Neural crest cell (in vitro differentiated cells): Measurements from ENCODE around the gene SLC35F1. TPM values are rescaled to one million over a fixed set of nuclear protein-coding genes. Genes with fewer than 3 reads are reported as not detected.
"Not testable (repeated sequence)": the region's sequence is repeated elsewhere in the genome, so short reads cannot be mapped to it uniquely, and the experiment has no call there.

Source experiments
- DNase-seq: peaks from one replicate; pipeline ENCODE4 v3.0.0; 2021; ENCODE audit warnings: low read depth, mixed read lengths, low spot score
- H3K27ac Mint-ChIP-seq: one replicate; pipeline ENCODE4 v1.8.0; 2021; ENCODE audit warnings: mild to moderate bottlenecking, mixed read lengths; ENCODE audit not compliant: unreplicated experiment
- H3K27me3 Mint-ChIP-seq: 2 replicates; pipeline ENCODE4 v1.8.0; 2021; ENCODE audit warnings: low read depth, mild to moderate bottlenecking, mixed read lengths
- H3K36me3 Mint-ChIP-seq: 2 replicates; pipeline ENCODE4 v1.8.0; 2021; ENCODE audit warnings: low read depth, mild to moderate bottlenecking, mixed read lengths
- H3K4me1 Mint-ChIP-seq: 2 replicates; pipeline ENCODE4 v1.8.0; 2021; ENCODE audit warnings: mixed read lengths
- H3K4me3 Mint-ChIP-seq: one replicate; pipeline ENCODE4 v1.8.0; 2021; ENCODE audit warnings: mild to moderate bottlenecking, mixed read lengths
- H3K9me3 Mint-ChIP-seq: 2 replicates; pipeline ENCODE4 v1.8.0; 2021; ENCODE audit warnings: mixed read lengths
- long read RNA-seq: library from polyadenylated mRNA; unstranded; transcript quantifications from one replicate; pipeline ENCODE4 v2.0.0, GENCODE V29; 2020
- total RNA-seq: library from RNA; stranded (reverse); gene quantifications from 2 replicates; pipeline ENCODE4 v1.2.1, GENCODE V29; 2021
- TF ChIP-seq, protein P1 (sequence below): fragments of 200-600 bp; sonication (generic); conservative IDR thresholded peaks from 2 replicates; pipeline ENCODE4 v1.5.0; 2021; ENCODE audit warnings: antibody characterized with exemption, mild to moderate bottlenecking

Gene SLC35F1
- 41.4 and 43.1 TPM in 2 replicates for total RNA-seq
- long read RNA-seq, partial matches to known transcripts: 11 of 13 reads
- long read RNA-seq, other reads (novel, unspliced or antisense): 2 of 13 reads

- Mint-ChIP-seq H3K4me3 (peak within 1 kb of the TSS; percentile 96), H3K27ac (peak within 1 kb of the TSS; percentile 85), H3K36me3 (no peaks in the 10 kb centered on the region), H3K4me1 (peaks cover 27% of the 10 kb centered on the region), H3K27me3 (peaks cover 4% of the 10 kb centered on the region), H3K9me3 (no peaks in the 10 kb centered on the region)
- DNase-seq: peak; percentile 84
- TF ChIP-seq, protein P1, sequence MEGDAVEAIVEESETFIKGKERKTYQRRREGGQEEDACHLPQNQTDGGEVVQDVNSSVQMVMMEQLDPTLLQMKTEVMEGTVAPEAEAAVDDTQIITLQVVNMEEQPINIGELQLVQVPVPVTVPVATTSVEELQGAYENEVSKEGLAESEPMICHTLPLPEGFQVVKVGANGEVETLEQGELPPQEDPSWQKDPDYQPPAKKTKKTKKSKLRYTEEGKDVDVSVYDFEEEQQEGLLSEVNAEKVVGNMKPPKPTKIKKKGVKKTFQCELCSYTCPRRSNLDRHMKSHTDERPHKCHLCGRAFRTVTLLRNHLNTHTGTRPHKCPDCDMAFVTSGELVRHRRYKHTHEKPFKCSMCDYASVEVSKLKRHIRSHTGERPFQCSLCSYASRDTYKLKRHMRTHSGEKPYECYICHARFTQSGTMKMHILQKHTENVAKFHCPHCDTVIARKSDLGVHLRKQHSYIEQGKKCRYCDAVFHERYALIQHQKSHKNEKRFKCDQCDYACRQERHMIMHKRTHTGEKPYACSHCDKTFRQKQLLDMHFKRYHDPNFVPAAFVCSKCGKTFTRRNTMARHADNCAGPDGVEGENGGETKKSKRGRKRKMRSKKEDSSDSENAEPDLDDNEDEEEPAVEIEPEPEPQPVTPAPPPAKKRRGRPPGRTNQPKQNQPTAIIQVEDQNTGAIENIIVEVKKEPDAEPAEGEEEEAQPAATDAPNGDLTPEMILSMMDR: peak; percentile 76
Observed at GRCh38 chr6:117906958-117907600, at the start of gene SLC35F1. TSS of gene SLC35F1 (plus strand) at chr6:117907264.

DNA sequence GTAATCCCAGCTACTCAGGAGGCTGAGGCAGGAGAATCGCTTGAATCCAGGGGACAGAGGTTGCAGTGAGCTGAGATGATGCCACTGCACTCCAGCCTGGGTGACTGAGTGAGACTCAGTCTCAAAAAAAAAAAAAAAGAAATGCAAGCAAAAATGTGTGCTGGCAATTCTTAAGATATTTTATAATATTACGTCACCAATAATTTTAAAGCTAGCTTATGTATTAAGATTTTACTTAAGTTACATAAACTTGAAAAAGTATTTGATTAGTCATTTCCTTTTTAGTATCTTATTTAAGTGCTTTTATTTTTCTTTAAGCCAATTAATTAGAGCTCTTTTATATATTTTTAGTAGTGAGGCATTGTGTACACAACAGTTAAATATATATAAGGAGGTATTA is 48.5 kb upstream of the SLC35F1 start:
- not testable (repeated sequence) for H3K27ac Mint-ChIP-seq, H3K4me3 Mint-ChIP-seq, DNase-seq, H3K27me3 Mint-ChIP-seq
- Mint-ChIP-seq H3K9me3 (peaks cover 11% of the 10 kb centered on the region), H3K4me1 (peaks cover 10% of the 10 kb centered on the region), H3K36me3 (peaks cover 14% of the 10 kb centered on the region)

GRCh38 chr6:117861545-117861944 is 45.5 kb upstream of the SLC35F1 start:
- Mint-ChIP-seq H3K4me3 (no peak overlapping the region), H3K27me3 (no peaks in the 10 kb centered on the region), H3K27ac (no peak overlapping the region), H3K36me3 (peaks cover 13% of the 10 kb centered on the region), H3K9me3 (peaks cover 15% of the 10 kb centered on the region), H3K4me1 (peaks cover 10% of the 10 kb centered on the region)
- DNase-seq: no peak
- TF ChIP-seq, protein P1: no peak

- no peak for DNase-seq
- H3K4me3 Mint-ChIP-seq: no peak overlapping the region
- H3K27ac Mint-ChIP-seq: no peak overlapping the region
- no peaks in the 10 kb centered on the region for H3K4me1 Mint-ChIP-seq
- peaks cover 15% of the 10 kb centered on the region for H3K36me3 Mint-ChIP-seq
- TF ChIP-seq, protein P1: no peak
- H3K27me3 Mint-ChIP-seq: no peaks in the 10 kb centered on the region
- peaks cover 21% of the 10 kb centered on the region for H3K9me3 Mint-ChIP-seq
Observed at GRCh38 chr6:117866561-117866960, 40.5 kb upstream of the SLC35F1 start.

GRCh38 chr6:117870486-117871242 is 36.4 kb upstream of the SLC35F1 start:
- Mint-ChIP-seq H3K4me3 (no peak overlapping the region), H3K36me3 (peaks cover 13% of the 10 kb centered on the region), H3K9me3 (peaks cover 16% of the 10 kb centered on the region), H3K27me3 (no peaks in the 10 kb centered on the region), H3K4me1 (no peaks in the 10 kb centered on the region), H3K27ac (no peak overlapping the region)
- no peak for DNase-seq
- TF ChIP-seq, protein P1: no peak

DNA sequence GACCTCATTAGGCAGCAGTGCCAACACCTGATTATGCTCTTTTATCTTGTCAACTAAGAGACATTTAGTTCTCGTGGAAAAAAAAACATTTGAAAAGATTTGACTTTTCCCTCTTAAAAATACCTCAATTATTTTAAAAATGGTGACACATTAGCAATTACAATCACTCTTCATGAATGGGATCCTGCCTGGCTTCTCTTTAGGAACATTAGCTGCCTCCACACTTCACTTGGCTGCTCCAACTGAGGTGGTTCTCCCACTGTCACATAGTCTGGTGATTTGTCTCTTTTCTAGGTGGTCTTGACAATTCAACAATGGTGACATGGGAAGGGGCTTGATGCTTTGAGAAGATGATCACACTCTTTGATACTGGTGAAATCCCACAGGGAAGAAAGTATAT is 26.2 kb upstream of the SLC35F1 start:
- Mint-ChIP-seq H3K36me3 (no peaks in the 10 kb centered on the region), H3K4me1 (peaks cover 20% of the 10 kb centered on the region), H3K27ac (no peak overlapping the region), H3K9me3 (no peaks in the 10 kb centered on the region), H3K27me3 (no peaks in the 10 kb centered on the region), H3K4me3 (no peak overlapping the region)
- no peak for DNase-seq
- TF ChIP-seq, protein P1: no peak
